Neuronal stem cell (in vitro differentiated cells): ENCODE measurements around the gene APOB.

Experiments
- DNase-seq: peaks from one replicate; pipeline ENCODE4 v3.0.0-alpha.2; 2013; ENCODE audit warnings: low spot score
- H2AFZ ChIP-seq: one replicate; pipeline ENCODE4 v1.6.1; 2013; ENCODE audit warnings: mild to moderate bottlenecking, low read length, inconsistent platforms
- H2AK5ac ChIP-seq: 2 replicates; pipeline ENCODE4 v1.6.1; 2013; ENCODE audit warnings: low read depth, mild to moderate bottlenecking, inconsistent platforms, low read length, moderate library complexity, mixed read lengths
- H2BK120ac ChIP-seq: 2 replicates; pipeline ENCODE4 v1.6.1; 2013; ENCODE audit warnings: low read depth, mild to moderate bottlenecking, inconsistent platforms, low read length, moderate library complexity, mixed read lengths
- H2BK12ac ChIP-seq: one replicate; pipeline ENCODE4 v1.6.1; 2013; ENCODE audit warnings: low read length, inconsistent platforms
- H2BK15ac ChIP-seq: 2 replicates; pipeline ENCODE4 v1.6.1; 2013; ENCODE audit warnings: mild to moderate bottlenecking, low read length, inconsistent platforms, mixed read lengths
- H2BK5ac ChIP-seq: one replicate; pipeline ENCODE4 v1.6.1; 2013; ENCODE audit warnings: inconsistent platforms, mild to moderate bottlenecking, low read length, moderate library complexity
- H3K14ac ChIP-seq: one replicate; pipeline ENCODE4 v1.6.1; 2013; ENCODE audit warnings: low read length, inconsistent platforms
- H3K18ac ChIP-seq: 2 replicates; pipeline ENCODE4 v1.6.1; 2013; ENCODE audit warnings: low read length, inconsistent platforms
- H3K23ac ChIP-seq: 2 replicates; pipeline ENCODE4 v1.6.1; 2013; ENCODE audit warnings: low read depth, mild to moderate bottlenecking, mixed read lengths, low read length, inconsistent platforms; ENCODE audit not compliant: poor library complexity
- H3K27ac ChIP-seq: replicated peaks from 3 replicates; pipeline ENCODE4 v1.5.1; 2013; ENCODE audit warnings: low read length, inconsistent platforms
- H3K27me3 ChIP-seq, 3 experiments: 2 replicates each; pipeline ENCODE4 v1.6.1; 2013; ENCODE audit warnings: low read length in 3 of 3, mild to moderate bottlenecking in 2 of 3, inconsistent platforms in 1 of 3, low read depth in 1 of 3, mixed read lengths in 1 of 3, moderate library complexity in 1 of 3; ENCODE audit not compliant: control insufficient read depth in 3 of 3, insufficient read depth in 3 of 3
- H3K36me3 ChIP-seq, 2 donors: replicated peaks in 1 of 2; 2 replicates each; pipeline ENCODE4 v1.6.1; 2013; ENCODE audit warnings: low read length in 2 of 2; ENCODE audit not compliant: control insufficient read depth in 2 of 2, insufficient read depth in 2 of 2
- H3K4ac ChIP-seq: 2 replicates; pipeline ENCODE4 v1.6.1; 2013; ENCODE audit warnings: inconsistent platforms, mild to moderate bottlenecking, low read length, moderate library complexity
- H3K4me1 ChIP-seq, 2 donors: 1 replicate in 1 of 2; 2 replicates in 1 of 2; pipeline ENCODE4 v1.6.1; 2013; ENCODE audit warnings: low read length in 2 of 2, low read depth in 1 of 2; ENCODE audit not compliant: control insufficient read depth in 2 of 2, insufficient read depth in 1 of 2
- H3K4me2 ChIP-seq: one replicate; pipeline ENCODE4 v1.6.1; 2013; ENCODE audit warnings: mild to moderate bottlenecking, low read length, inconsistent platforms; ENCODE audit not compliant: insufficient read depth, poor library complexity, severe bottlenecking
- H3K4me3 ChIP-seq, 2 donors: 2 replicates each; pipeline ENCODE4 v1.5.1; 2013; ENCODE audit warnings: low read length in 2 of 2, mild to moderate bottlenecking in 2 of 2, inconsistent platforms in 1 of 2, moderate library complexity in 1 of 2
- H3K79me1 ChIP-seq: one replicate; pipeline ENCODE4 v1.6.1; 2013; ENCODE audit warnings: low read depth, mild to moderate bottlenecking, inconsistent platforms, low read length, moderate library complexity
- H3K9ac ChIP-seq: one replicate; pipeline ENCODE4 v1.6.1; 2013; ENCODE audit warnings: mild to moderate bottlenecking, low read depth, low read length, inconsistent platforms; ENCODE audit not compliant: poor library complexity
- H3K9me3 ChIP-seq, 2 donors: replicated peaks in 1 of 2; 2 replicates each; pipeline versions ENCODE3 to v1.6.1; 2013; ENCODE audit warnings: low read length in 2 of 2, mild to moderate bottlenecking in 2 of 2, inconsistent platforms in 1 of 2, low read depth in 1 of 2, mixed read lengths in 1 of 2, moderate library complexity in 1 of 2; ENCODE audit not compliant: control insufficient read depth in 2 of 2, insufficient read depth in 1 of 2
- H4K8ac ChIP-seq: one replicate; pipeline ENCODE4 v1.6.1; 2013; ENCODE audit warnings: low read depth, mild to moderate bottlenecking, inconsistent platforms, low read length, moderate library complexity
- H4K91ac ChIP-seq: one replicate; pipeline ENCODE4 v1.6.1; 2013; ENCODE audit warnings: low read length, low read depth, mild to moderate bottlenecking, inconsistent platforms; ENCODE audit not compliant: poor library complexity
- WGBS, 2 donors: extraction: QIAGEN DNeasy Blood & Tissue Kit; methylation state at CpG; one replicate each; pipeline ENCODE4 v1.1.7; 2013; ENCODE audit warnings: missing lambda C conversion rate in 2 of 2, mixed read lengths in 1 of 2; ENCODE audit not compliant: insufficient read length in 2 of 2, insufficient replicate concordance in 1 of 2; ENCODE audit errors: extremely low coverage in 2 of 2; 5-methylcytosine and 5-hydroxymethylcytosine counted together

The APOB gene

DNA sequence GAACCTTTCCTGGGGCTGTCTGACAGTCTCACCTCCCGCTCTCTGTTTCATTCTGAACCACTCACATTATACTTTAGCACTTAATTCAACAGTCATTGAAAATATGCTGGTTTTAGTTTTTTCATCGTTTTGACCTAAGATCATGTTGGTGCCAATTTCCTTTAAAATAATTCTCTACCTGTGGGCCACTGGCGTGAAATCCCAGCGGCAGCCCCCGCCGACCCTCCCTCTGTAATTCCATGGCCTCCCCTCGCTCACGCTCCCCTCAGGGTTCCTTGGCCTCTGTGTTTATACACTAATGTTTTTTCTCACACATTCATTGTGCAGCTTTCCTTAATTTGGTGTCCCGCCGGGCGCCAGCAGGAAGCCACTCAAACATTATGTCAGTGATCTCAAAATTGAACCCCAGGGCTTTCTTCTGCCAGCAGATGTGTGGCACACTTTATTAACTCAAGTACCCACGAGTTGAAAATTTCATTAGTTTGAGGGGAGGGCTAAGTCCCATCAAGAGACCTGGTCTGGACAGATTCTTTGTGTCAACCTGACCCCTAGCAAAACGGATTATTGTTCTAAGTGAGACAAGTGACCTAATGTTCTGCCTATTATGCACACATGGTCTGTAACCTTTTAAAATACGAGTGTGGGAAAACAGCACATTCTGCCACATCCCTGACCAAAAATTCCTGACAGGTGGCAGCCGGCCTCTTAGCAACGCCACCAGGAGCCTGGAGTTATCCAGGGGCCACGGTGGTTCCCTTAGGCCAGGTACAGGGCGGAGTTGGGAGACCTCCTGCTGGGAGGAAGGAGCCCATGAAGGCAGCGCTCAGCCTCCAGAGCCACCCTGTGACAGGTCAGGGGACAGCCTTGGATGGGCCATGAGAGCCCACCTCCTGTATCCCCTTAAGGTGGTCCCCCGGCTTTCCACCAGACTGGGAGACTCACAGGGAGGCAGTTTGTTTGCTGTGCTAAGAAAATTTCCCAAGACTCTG, 53.1 kb downstream of the APOB start:
- H2AK5ac ChIP-seq = no peak overlapping the region
- no peak overlapping the region for H3K14ac ChIP-seq
- no peaks in the 10 kb centered on the region for H3K36me3 ChIP-seq
- no peak overlapping the region for H3K27ac ChIP-seq
- H2AFZ ChIP-seq = no peak overlapping the region
- H4K91ac ChIP-seq = no peak overlapping the region
- no peak overlapping the region for H3K4ac ChIP-seq
- H3K18ac ChIP-seq = peak overlapping the region; percentile 15
- H2BK15ac ChIP-seq = no peak overlapping the region
- H3K79me1 ChIP-seq = no peaks in the 10 kb centered on the region
- H4K8ac ChIP-seq = no peak overlapping the region
- H3K4me1 ChIP-seq = peaks cover 0 to 9% of the 10 kb centered on the region in 2 donors
- H3K4me2 ChIP-seq = no peak overlapping the region
- no peak overlapping the region for H3K4me3 ChIP-seq
- peaks cover 0 to 17% (median 0%) of the 10 kb centered on the region in 3 experiments for H3K27me3 ChIP-seq
- no peak overlapping the region for H2BK120ac ChIP-seq
- H3K23ac ChIP-seq = no peak overlapping the region
- no peak overlapping the region for H3K9ac ChIP-seq
- H2BK5ac ChIP-seq = no peak overlapping the region
- no peak overlapping the region for H2BK12ac ChIP-seq
- DNase-seq = no peak
- peaks cover 0 to 2% of the 10 kb centered on the region in 2 donors for H3K9me3 ChIP-seq
- no CpG with 5 or more reads among the region's 20 CpGs for WGBS, 2 donors

GRCh38 chr2:20989404-20989803, 54.5 kb downstream of the APOB start:
- Histone ChIP-seq H3K79me1 (no peaks in the 10 kb centered on the region), H3K18ac (no peak overlapping the region), H3K4me3 (no peak overlapping the region), H2BK12ac (no peak overlapping the region), H2BK120ac (no peak overlapping the region), H3K9me3 (peaks cover 0 to 2% of the 10 kb centered on the region in 2 donors), H3K27me3 (peaks cover 0 to 17% (median 0%) of the 10 kb centered on the region in 3 experiments), H3K4me1 (peaks cover 0 to 15% of the 10 kb centered on the region in 2 donors), H3K4ac (no peak overlapping the region), H4K8ac (no peak overlapping the region), H3K4me2 (no peak overlapping the region), H2AK5ac (no peak overlapping the region), H3K9ac (no peak overlapping the region), H2AFZ (no peak overlapping the region), H3K36me3 (no peaks in the 10 kb centered on the region), H2BK15ac (no peak overlapping the region), H3K23ac (no peak overlapping the region), H2BK5ac (no peak overlapping the region), H3K27ac (no peak overlapping the region), H4K91ac (no peak overlapping the region), H3K14ac (no peak overlapping the region)
- DNase-seq = no peak
- WGBS, 2 donors = no CpG with 5 or more reads among the region's 1 CpG

GRCh38 chr2:20988905-20989304, 55.0 kb downstream of the APOB start:
- H2AK5ac ChIP-seq = no peak overlapping the region
- H3K36me3 ChIP-seq = no peaks in the 10 kb centered on the region
- H3K27ac ChIP-seq = no peak overlapping the region
- peaks cover 0 to 2% of the 10 kb centered on the region in 2 donors for H3K9me3 ChIP-seq
- peaks cover 0 to 15% of the 10 kb centered on the region in 2 donors for H3K4me1 ChIP-seq
- H3K18ac ChIP-seq = no peak overlapping the region
- no peak overlapping the region for H3K23ac ChIP-seq
- no peak overlapping the region for H2BK15ac ChIP-seq
- DNase-seq = no peak
- H3K4me2 ChIP-seq = no peak overlapping the region
- no CpG with 5 or more reads among the region's 4 CpGs for WGBS, 2 donors
- no peak overlapping the region for H2AFZ ChIP-seq
- no peak overlapping the region for H2BK120ac ChIP-seq
- no peaks in the 10 kb centered on the region for H3K79me1 ChIP-seq
- H3K4ac ChIP-seq = no peak overlapping the region
- H4K91ac ChIP-seq = no peak overlapping the region
- H3K4me3 ChIP-seq = no peak overlapping the region
- peak overlapping the region; percentile 19 for H2BK12ac ChIP-seq
- no peak overlapping the region for H4K8ac ChIP-seq
- no peak overlapping the region for H2BK5ac ChIP-seq
- no peak overlapping the region for H3K9ac ChIP-seq
- peaks cover 0 to 17% (median 0%) of the 10 kb centered on the region in 3 experiments for H3K27me3 ChIP-seq
- no peak overlapping the region for H3K14ac ChIP-seq
